Activated naive CD8-positive, alpha-beta T cell treated with anti-CD3 and anti-CD28 coated beads, Interleukin-2, amount 50 U/mL, for 24 hours (primary cell): ENCODE data around the gene PTPRN2.
"Not testable (repeated sequence)": the region's sequence is repeated elsewhere in the genome, so short reads cannot be mapped to it uniquely, and the experiment has no call there.

Experiments used
- ATAC-seq: fragments of 150-1000 bp; cut with Tn5 transposase; one replicate; pipeline ENCODE4 v1.10.0; 2021
- DNase-seq: peaks from one replicate; pipeline ENCODE4 v3.0.0; 2021
- H3K27ac Mint-ChIP-seq: one replicate; pipeline ENCODE4 v1.8.0; 2021; ENCODE audit warnings: mild to moderate bottlenecking, mixed read lengths
- H3K27me3 Mint-ChIP-seq: one replicate; pipeline ENCODE4 v1.8.0; 2021; ENCODE audit warnings: mixed read lengths
- H3K36me3 Mint-ChIP-seq: one replicate; pipeline ENCODE4 v1.8.0; 2021; ENCODE audit warnings: low read depth, mixed read lengths
- H3K4me1 Mint-ChIP-seq: one replicate; pipeline ENCODE4 v1.8.0; 2021; ENCODE audit warnings: mixed read lengths
- H3K4me3 Mint-ChIP-seq: one replicate; pipeline ENCODE4 v1.8.0; 2021; ENCODE audit warnings: mild to moderate bottlenecking, moderate library complexity, mixed read lengths
- H3K9me3 Mint-ChIP-seq: one replicate; pipeline ENCODE4 v1.8.0; 2021; ENCODE audit warnings: mixed read lengths

The PTPRN2 gene

GRCh38 chr7:157987906-157988305 lies 599.7 kb downstream of the PTPRN2 start:
- H3K27me3 Mint-ChIP-seq: peaks cover 1% of the 10 kb centered on the region
- H3K4me1 Mint-ChIP-seq: no peaks in the 10 kb centered on the region
- DNase-seq (no peak), ATAC-seq (no peak)
- H3K27ac Mint-ChIP-seq: no peak overlapping the region
- no peaks in the 10 kb centered on the region for H3K36me3 Mint-ChIP-seq
- H3K4me3 Mint-ChIP-seq: no peak overlapping the region
- H3K9me3 Mint-ChIP-seq: no peaks in the 10 kb centered on the region

- DNase-seq (no peak), ATAC-seq (no peak)
- no peaks in the 10 kb centered on the region for H3K9me3 Mint-ChIP-seq
- no peak overlapping the region for H3K27ac Mint-ChIP-seq
- no peak overlapping the region for H3K4me3 Mint-ChIP-seq
- H3K4me1 Mint-ChIP-seq: no peaks in the 10 kb centered on the region
- H3K36me3 Mint-ChIP-seq: no peaks in the 10 kb centered on the region
- H3K27me3 Mint-ChIP-seq: peaks cover 1% of the 10 kb centered on the region
These were observed 601.6 kb downstream of the PTPRN2 start for GRCh38 chr7:157986051-157986450.

- no peak overlapping the region for H3K4me3 Mint-ChIP-seq
- H3K27ac Mint-ChIP-seq: no peak overlapping the region
- H3K9me3 Mint-ChIP-seq: no peaks in the 10 kb centered on the region
- no peaks in the 10 kb centered on the region for H3K4me1 Mint-ChIP-seq
- H3K36me3 Mint-ChIP-seq: no peaks in the 10 kb centered on the region
- DNase-seq (no peak), ATAC-seq (no peak)
- H3K27me3 Mint-ChIP-seq: peaks cover 1% of the 10 kb centered on the region
These were observed 602.0 kb downstream of the PTPRN2 start for GRCh38 chr7:157985636-157986035.

GRCh38 chr7:157984423-157985163 lies 603.0 kb downstream of the PTPRN2 start:
- DNase-seq: no peak
- no peak overlapping the region for H3K27ac Mint-ChIP-seq
- H3K4me1 Mint-ChIP-seq: no peaks in the 10 kb centered on the region
- peaks cover 1% of the 10 kb centered on the region for H3K27me3 Mint-ChIP-seq
- no peak overlapping the region for H3K4me3 Mint-ChIP-seq
- H3K36me3 Mint-ChIP-seq: no peaks in the 10 kb centered on the region
- H3K9me3 Mint-ChIP-seq: no peaks in the 10 kb centered on the region
- ATAC-seq: no peak

GRCh38 chr7:157983502-157984422 lies 603.9 kb downstream of the PTPRN2 start:
- ATAC-seq (no peak), DNase-seq (no peak)
- no peaks in the 10 kb centered on the region for H3K36me3 Mint-ChIP-seq
- H3K27me3 Mint-ChIP-seq: no peaks in the 10 kb centered on the region
- no peaks in the 10 kb centered on the region for H3K4me1 Mint-ChIP-seq
- no peaks in the 10 kb centered on the region for H3K9me3 Mint-ChIP-seq
- no peak overlapping the region for H3K27ac Mint-ChIP-seq
- H3K4me3 Mint-ChIP-seq: no peak overlapping the region

GRCh38 chr7:157981778-157982177 lies 605.8 kb downstream of the PTPRN2 start:
- ATAC-seq (no peak), DNase-seq (no peak)
- Mint-ChIP-seq H3K27me3 (no peaks in the 10 kb centered on the region), H3K9me3 (no peaks in the 10 kb centered on the region), H3K36me3 (no peaks in the 10 kb centered on the region), H3K27ac (no peak overlapping the region), H3K4me1 (no peaks in the 10 kb centered on the region), H3K4me3 (no peak overlapping the region)

GRCh38 chr7:157980774-157981173 lies 606.8 kb downstream of the PTPRN2 start:
- Mint-ChIP-seq H3K27me3 (no peaks in the 10 kb centered on the region), H3K9me3 (no peaks in the 10 kb centered on the region), H3K27ac (no peak overlapping the region), H3K36me3 (no peaks in the 10 kb centered on the region), H3K4me3 (no peak overlapping the region), H3K4me1 (no peaks in the 10 kb centered on the region)
- ATAC-seq (no peak), DNase-seq (no peak)

- not testable (repeated sequence) for H3K4me3 Mint-ChIP-seq, ATAC-seq
These were observed 607.3 kb downstream of the PTPRN2 start for GRCh38 chr7:157980341-157980731.

GRCh38 chr7:157979636-157980340 lies 607.8 kb downstream of the PTPRN2 start:
- no peaks in the 10 kb centered on the region for H3K4me1 Mint-ChIP-seq
- no peak for DNase-seq
- peaks cover 5% of the 10 kb centered on the region for H3K9me3 Mint-ChIP-seq
- H3K27ac Mint-ChIP-seq: no peak overlapping the region
- no peaks in the 10 kb centered on the region for H3K27me3 Mint-ChIP-seq
- H3K4me3 Mint-ChIP-seq: no peak overlapping the region
- H3K36me3 Mint-ChIP-seq: peaks cover 5% of the 10 kb centered on the region
- no peak for ATAC-seq

More at GRCh38 chr7:157980341-157980731, 607.3 kb downstream of the PTPRN2 start:
- not testable (repeated sequence) for H3K27ac Mint-ChIP-seq, H3K36me3 Mint-ChIP-seq, DNase-seq, H3K4me1 Mint-ChIP-seq, H3K9me3 Mint-ChIP-seq, H3K27me3 Mint-ChIP-seq

GRCh38 chr7:157978766-157979165 lies 608.9 kb downstream of the PTPRN2 start:
- no peak overlapping the region for H3K4me3 Mint-ChIP-seq
- no peaks in the 10 kb centered on the region for H3K4me1 Mint-ChIP-seq
- H3K27me3 Mint-ChIP-seq: no peaks in the 10 kb centered on the region
- ATAC-seq (no peak), DNase-seq (no peak)
- H3K9me3 Mint-ChIP-seq: peaks cover 10% of the 10 kb centered on the region
- H3K27ac Mint-ChIP-seq: no peak overlapping the region
- peaks cover 5% of the 10 kb centered on the region for H3K36me3 Mint-ChIP-seq

- no peak for DNase-seq
- no peak for ATAC-seq
- H3K27me3 Mint-ChIP-seq: no peaks in the 10 kb centered on the region
- H3K4me1 Mint-ChIP-seq: no peaks in the 10 kb centered on the region
- H3K36me3 Mint-ChIP-seq: peaks cover 5% of the 10 kb centered on the region
- H3K9me3 Mint-ChIP-seq: peaks cover 12% of the 10 kb centered on the region
- no peak overlapping the region for H3K27ac Mint-ChIP-seq
- H3K4me3 Mint-ChIP-seq: no peak overlapping the region
These were observed 609.7 kb downstream of the PTPRN2 start for GRCh38 chr7:157977717-157978496.

- H3K4me3 Mint-ChIP-seq: no peak overlapping the region
These were observed 610.3 kb downstream of the PTPRN2 start for GRCh38 chr7:157977306-157977705.

GRCh38 chr7:157976406-157976805 lies 611.2 kb downstream of the PTPRN2 start:
- no peak overlapping the region for H3K4me3 Mint-ChIP-seq
- H3K9me3 Mint-ChIP-seq: peaks cover 18% of the 10 kb centered on the region

More at GRCh38 chr7:157977306-157977705, 610.3 kb downstream of the PTPRN2 start:
- H3K9me3 Mint-ChIP-seq: peaks cover 12% of the 10 kb centered on the region
- H3K27ac Mint-ChIP-seq: no peak overlapping the region
- H3K4me1 Mint-ChIP-seq: no peaks in the 10 kb centered on the region
- DNase-seq: no peak
- H3K36me3 Mint-ChIP-seq: peaks cover 5% of the 10 kb centered on the region
- ATAC-seq: no peak
- no peaks in the 10 kb centered on the region for H3K27me3 Mint-ChIP-seq

More at GRCh38 chr7:157976406-157976805, 611.2 kb downstream of the PTPRN2 start:
- H3K27ac Mint-ChIP-seq: no peak overlapping the region
- no peaks in the 10 kb centered on the region for H3K27me3 Mint-ChIP-seq
- no peak for DNase-seq
- peaks cover 5% of the 10 kb centered on the region for H3K36me3 Mint-ChIP-seq
- no peaks in the 10 kb centered on the region for H3K4me1 Mint-ChIP-seq
- no peak for ATAC-seq
